GM18507 (cell line): Measurements from ENCODE around the gene ODAD4.
A peak's percentile ranks its signal among the peaks of the same experiment; 100 is the strongest.
"Not testable (repeated sequence)": the region's sequence is repeated elsewhere in the genome, so short reads cannot be mapped to it uniquely, and the experiment has no call there.

ENCODE experiments used
- DNase-seq: peaks from one replicate; pipeline ENCODE4 v3.0.0; 2011; ENCODE audit warnings: low read depth; ENCODE audit not compliant: insufficient read length; ENCODE audit errors: extremely low spot score
- FAIRE-seq: peaks from 2 replicates; lab custom pipeline; 2011; peaks lifted over from hg19 to GRCh38; lab: Jason Lieb, UNC

The ODAD4 gene

DNA sequence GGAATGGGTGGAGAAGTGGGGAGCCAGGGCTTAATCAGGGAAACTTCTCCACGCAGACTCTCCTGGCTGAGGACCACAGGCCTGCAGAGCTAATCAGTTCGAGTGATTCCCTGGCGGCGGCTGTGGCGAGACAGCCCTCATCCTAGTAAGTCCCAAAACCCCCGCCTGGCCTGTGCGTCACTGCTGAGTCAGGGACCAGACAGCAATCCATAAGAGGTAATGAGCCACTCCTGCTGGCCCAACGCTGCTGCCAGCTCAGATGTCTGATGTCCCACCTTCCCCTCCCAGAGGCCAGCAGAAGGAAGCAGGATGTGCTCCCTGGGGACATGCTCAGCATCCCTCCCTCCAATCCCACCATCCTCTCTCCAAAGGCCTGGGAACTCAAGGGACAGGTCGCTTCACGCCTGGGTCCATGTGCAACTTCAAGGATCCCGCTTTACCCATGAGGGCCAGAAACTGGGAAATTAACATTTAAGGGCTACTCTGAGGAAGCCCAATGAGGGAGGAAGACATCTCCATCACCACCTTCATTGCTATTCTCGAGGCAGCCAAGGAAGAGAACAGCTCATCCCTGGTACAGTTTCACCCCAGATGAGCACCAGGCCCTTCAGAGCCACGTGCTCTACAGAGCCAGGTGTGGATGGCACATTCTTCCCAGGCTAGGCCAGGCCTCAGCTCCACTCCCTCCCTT, 19.6 kb upstream of the ODAD4 start:
- no peak for FAIRE-seq
- DNase-seq, result no peak

DNA sequence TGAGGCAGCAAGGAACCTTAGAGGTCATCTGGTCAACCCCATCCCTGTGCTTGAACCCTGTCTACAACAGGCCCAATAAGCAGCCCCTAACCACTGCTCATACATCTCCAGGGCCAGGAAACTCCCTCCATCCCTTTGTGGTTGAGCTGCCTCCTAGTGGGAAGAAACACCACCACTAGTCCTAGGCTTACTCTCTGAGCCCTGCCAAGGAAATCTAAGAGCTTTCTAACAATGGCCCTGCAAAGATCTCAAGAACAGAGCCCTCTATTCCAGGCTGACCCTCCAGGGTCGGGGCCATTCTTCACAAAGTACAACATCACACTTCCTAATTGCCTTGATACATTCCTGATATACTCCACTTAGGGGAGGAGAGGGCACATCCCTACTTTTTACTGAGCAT, 17.5 kb upstream of the ODAD4 start:
- no peak for DNase-seq
- no peak for FAIRE-seq

GRCh38 chr17:41913798-41914197, 16.6 kb upstream of the ODAD4 start:
- no peak for DNase-seq
- no peak for FAIRE-seq

GRCh38 chr17:41914358-41914766, 16.1 kb upstream of the ODAD4 start:
- DNase-seq (no peak), FAIRE-seq (no peak)

GRCh38 chr17:41915020-41915419, 15.4 kb upstream of the ODAD4 start:
- no peak for FAIRE-seq

DNA sequence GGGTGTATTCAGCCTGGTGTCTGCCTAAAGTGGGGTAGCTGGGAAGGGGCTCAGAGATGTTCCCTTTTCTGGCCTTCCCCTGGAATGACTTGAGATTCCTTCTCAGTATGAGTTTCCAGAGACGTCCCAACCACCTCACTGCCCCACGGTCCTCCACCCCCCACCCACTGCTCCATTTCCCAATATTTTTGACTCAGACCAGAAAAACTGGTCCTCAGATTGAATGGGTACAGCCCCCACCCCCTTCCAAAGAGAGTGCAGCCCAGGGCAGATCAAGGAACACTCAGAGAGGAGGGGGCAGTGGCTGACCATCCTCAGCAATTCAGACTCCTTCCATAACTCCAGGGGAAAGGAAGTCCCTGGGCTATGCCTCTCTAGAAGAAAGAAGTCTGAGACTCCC, 14.9 kb upstream of the ODAD4 start:
- DNase-seq, result no peak
- FAIRE-seq, result no peak

More at GRCh38 chr17:41915020-41915419, 15.4 kb upstream of the ODAD4 start:
- no peak for DNase-seq

GRCh38 chr17:41917192-41917591, 13.2 kb upstream of the ODAD4 start:
- FAIRE-seq (no peak), DNase-seq (no peak)

- no peak for FAIRE-seq
- DNase-seq, result peak; percentile 9
Observed at GRCh38 chr17:41917679-41918313, 12.6 kb upstream of the ODAD4 start.

GRCh38 chr17:41918314-41919164, 11.9 kb upstream of the ODAD4 start, which contains the start of gene ACLY:
TSS of gene ACLY (minus strand) at chr17:41918951. CDS start at chr17:41913873, 5,078 bp downstream.
- DNase-seq (peak; percentile 100), FAIRE-seq (peak; percentile 92)

DNA sequence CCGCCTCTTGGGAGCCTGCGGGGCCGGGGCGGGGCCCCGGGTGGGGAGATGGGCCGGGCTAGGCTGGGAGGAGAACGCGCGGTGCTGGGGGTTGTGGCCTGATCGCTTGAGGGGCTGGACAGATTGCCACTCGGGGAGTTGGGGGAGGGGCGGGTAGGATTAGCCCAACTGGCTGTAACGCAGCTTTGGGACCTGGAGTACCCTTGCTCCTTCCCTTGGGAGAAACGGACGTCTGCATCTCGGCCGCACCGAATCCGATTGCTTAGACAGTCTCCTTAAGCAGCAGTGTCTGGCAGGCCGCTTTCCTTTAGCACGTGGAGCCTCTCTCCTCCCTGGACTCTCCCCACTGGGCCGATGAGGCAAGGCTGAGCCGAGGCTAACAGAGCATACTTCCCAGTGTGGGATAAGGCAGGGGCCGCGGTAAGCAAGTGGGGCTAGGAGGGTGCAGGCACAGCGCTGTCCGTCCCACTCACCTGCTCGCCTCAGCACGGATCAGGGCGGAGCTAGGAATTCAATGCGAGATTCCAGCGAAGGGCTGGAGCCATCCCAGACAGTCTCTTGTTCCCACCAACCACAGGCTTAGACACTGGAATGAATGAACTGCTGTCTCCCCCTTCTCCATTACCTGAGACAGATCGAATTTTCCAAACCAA, 11.1 kb upstream of the ODAD4 start:
- DNase-seq, result peak; percentile 25
- no peak for FAIRE-seq

DNA sequence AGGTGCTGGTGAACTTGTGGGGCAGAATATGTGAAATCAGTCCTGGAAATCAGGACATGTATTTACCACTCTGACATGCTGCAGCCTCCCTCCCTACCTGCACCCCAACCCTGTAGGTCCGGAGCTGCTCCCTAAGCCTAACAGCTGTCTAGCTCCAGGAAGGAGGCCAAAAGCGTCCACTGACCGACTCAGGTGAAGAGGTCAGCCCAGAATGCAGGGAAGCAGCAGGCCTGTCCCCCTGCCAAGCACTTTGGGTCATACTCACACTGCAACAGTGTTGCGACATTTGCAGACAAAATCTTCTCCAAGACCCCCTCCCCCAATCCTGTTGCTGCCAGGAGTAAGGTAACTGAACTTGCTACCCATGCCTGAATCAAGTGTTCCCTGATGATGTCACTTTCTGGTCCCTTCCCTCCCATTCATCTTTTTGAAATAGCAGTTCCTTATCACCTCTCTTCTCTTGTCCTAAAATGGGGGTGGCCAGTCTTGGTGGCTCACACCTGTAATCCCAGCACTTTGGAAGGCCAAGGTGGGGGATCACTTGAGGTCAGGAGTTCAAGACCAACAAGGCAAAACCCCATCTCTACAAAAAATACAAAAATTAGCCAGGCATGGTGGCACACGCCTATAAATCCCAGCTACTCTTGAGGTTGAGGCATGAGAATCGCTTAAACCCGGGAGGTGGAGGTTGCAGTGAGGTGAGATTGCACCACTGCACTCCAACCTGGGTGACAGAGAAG, 10.4 kb upstream of the ODAD4 start:
- FAIRE-seq (no peak), DNase-seq (no peak)

- DNase-seq, result no peak
- no peak for FAIRE-seq
Observed at GRCh38 chr17:41920580-41920955, 9.8 kb upstream of the ODAD4 start.

GRCh38 chr17:41925991-41926590, 4.3 kb upstream of the ODAD4 start:
- DNase-seq (no peak), FAIRE-seq (no peak)

GRCh38 chr17:41928693-41929251, 1.6 kb upstream of the ODAD4 start:
- FAIRE-seq, result no peak
- DNase-seq, result no peak

- FAIRE-seq, DNase-seq: not testable (repeated sequence)
Observed at GRCh38 chr17:41930833-41931156, 378 bp downstream of the ODAD4 start.

DNA sequence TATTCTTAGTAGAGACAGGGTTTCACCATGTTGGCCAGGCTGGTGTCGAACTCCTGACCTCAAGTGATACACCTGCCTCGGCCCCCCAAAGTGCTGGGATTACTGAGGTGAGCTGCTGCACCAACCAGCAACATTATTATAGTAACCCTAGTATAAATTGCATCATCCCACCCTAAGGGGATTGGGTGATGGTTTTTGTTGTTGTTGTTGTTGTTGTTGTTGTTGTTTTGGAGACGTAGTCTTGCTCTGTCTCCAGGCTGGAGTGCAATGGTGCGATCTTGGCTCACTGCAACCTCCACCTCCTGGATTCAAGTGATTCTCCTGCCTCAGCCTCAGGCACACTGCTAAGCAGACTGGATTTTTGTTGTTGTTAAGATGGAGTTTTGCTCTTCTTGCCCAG, 1.3 kb downstream of the ODAD4 start:
- not testable (repeated sequence) for FAIRE-seq, DNase-seq

- no peak for DNase-seq
- no peak for FAIRE-seq
Observed at GRCh38 chr17:41932816-41933389, 2.5 kb downstream of the ODAD4 start.

DNA sequence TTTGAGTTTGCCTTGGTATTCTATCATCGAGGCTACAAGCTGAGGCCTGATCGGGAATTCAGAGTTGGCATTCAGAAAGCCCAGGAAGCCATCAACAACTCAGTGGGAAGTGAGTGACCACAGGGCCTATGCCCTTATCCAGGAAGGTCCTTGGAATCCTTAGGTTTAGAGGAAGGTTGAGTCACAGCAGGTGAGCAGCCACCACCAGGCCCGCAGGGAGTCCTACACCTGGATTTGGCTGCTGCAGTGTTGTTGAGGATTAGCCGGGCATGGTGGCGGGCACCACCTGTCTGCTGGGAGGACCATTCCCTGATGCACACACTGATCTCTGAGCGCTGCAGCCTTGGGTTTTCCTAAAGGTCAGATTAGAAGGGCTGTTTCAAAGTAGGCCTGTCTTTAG, 5.2 kb downstream of the ODAD4 start:
- DNase-seq (no peak), FAIRE-seq (no peak)
